Calu3 (cell line): Measurements from ENCODE around the gene LAT. TPM values are rescaled to one million over a fixed set of nuclear protein-coding genes. Genes with fewer than 3 reads are reported as not detected.

Source experiments
- BruUV-seq: library from RNA; stranded (reverse); fragments of 400-500 nt; replicated peaks from 2 replicates; lab custom pipeline; 2021; lab: Mats Ljungman, UMichigan
- CTCF ChIA-PET: fragments of 300-600 bp; sonication (Branson Sonifier 250); formaldehyde crosslinking; loops from one replicate; lab custom pipeline; 2022; ENCODE audit warnings: antibody characterized with exemption; lab: Charles Lee
- DNase-seq: peaks from one replicate; pipeline ENCODE4 v3.0.0; 2022
- H3K27ac Mint-ChIP-seq: one replicate; pipeline ENCODE4 v1.8.0; 2022; ENCODE audit warnings: mixed read lengths; ENCODE audit not compliant: unreplicated experiment
- H3K27me3 Mint-ChIP-seq: one replicate; pipeline ENCODE4 v1.8.0; 2022; ENCODE audit warnings: mixed read lengths; ENCODE audit not compliant: unreplicated experiment
- H3K36me3 Mint-ChIP-seq: one replicate; pipeline ENCODE4 v1.8.0; 2022; ENCODE audit warnings: mild to moderate bottlenecking, moderate library complexity, mixed read lengths; ENCODE audit not compliant: insufficient read depth, unreplicated experiment
- H3K4me1 Mint-ChIP-seq: one replicate; pipeline ENCODE4 v1.8.0; 2022; ENCODE audit warnings: mild to moderate bottlenecking, low read depth, mixed read lengths; ENCODE audit not compliant: unreplicated experiment
- H3K4me3 Mint-ChIP-seq: one replicate; pipeline ENCODE4 v1.8.0; 2022; ENCODE audit warnings: mild to moderate bottlenecking, low read depth, moderate library complexity, mixed read lengths; ENCODE audit not compliant: unreplicated experiment
- H3K9me3 Mint-ChIP-seq: one replicate; pipeline ENCODE4 v1.8.0; 2022; ENCODE audit warnings: low read depth, mixed read lengths; ENCODE audit not compliant: unreplicated experiment
- CTCF ChIP-seq: fragments of 200-600 bp; IDR thresholded peaks from one replicate; pipeline ENCODE4 v1.8.0; 2022; ENCODE audit warnings: antibody characterized with exemption; ENCODE audit not compliant: unreplicated experiment
- intact Hi-C: fragments of 100-400 bp; cut with micrococcal nuclease; formaldehyde crosslinking; loops from one replicate; pipeline ENCODE4 v1.10.0; 2022; ENCODE audit not compliant: unreplicated experiment
- total RNA-seq: library from RNA; stranded (reverse); gene quantifications from 2 replicates; pipeline ENCODE4 v1.2.3, GENCODE V29; 2022

The LAT gene
- total RNA-seq, 1 experiment from 2014 or later: 11.3 TPM

GRCh38 chr16:28986492-28986891 lies 1.6 kb downstream of the LAT start:
- no peak for DNase-seq
- intact Hi-C loops: no loop called here
- CTCF ChIA-PET: interaction anchor here (0.5 kb wide), 1 partner anchor 1031 kb away, joined by 3 read pairs; no protein-coding TSS in a partner anchor
- Mint-ChIP-seq H3K27me3 (no peaks in the 10 kb centered on the region), H3K4me3 (no peak overlapping the region), H3K27ac (no peak overlapping the region), H3K36me3 (peaks cover 18% of the 10 kb centered on the region), H3K4me1 (no peaks in the 10 kb centered on the region), H3K9me3 (peaks cover 6% of the 10 kb centered on the region)
- no peak for TF ChIP-seq CTCF
- BruUV-seq: no TSS peak

- no peaks in the 10 kb centered on the region for H3K27me3 Mint-ChIP-seq
- CTCF ChIA-PET: no interaction called here
- peaks cover 6% of the 10 kb centered on the region for H3K9me3 Mint-ChIP-seq
- H3K4me1 Mint-ChIP-seq: no peaks in the 10 kb centered on the region
- DNase-seq: no peak
- TF ChIP-seq CTCF: no peak
- no peak overlapping the region for H3K4me3 Mint-ChIP-seq
- intact Hi-C loops: no loop called here
- BruUV-seq: no TSS peak
- H3K27ac Mint-ChIP-seq: no peak overlapping the region
- H3K36me3 Mint-ChIP-seq: peaks cover 18% of the 10 kb centered on the region
Measured at GRCh38 chr16:28987170-28987853, 2.5 kb downstream of the LAT start.

GRCh38 chr16:28989363-28989762 lies 4.5 kb downstream of the LAT start:
- intact Hi-C loops: no loop called here
- no peaks in the 10 kb centered on the region for H3K4me1 Mint-ChIP-seq
- H3K9me3 Mint-ChIP-seq: peaks cover 6% of the 10 kb centered on the region
- no peak for TF ChIP-seq CTCF
- peaks cover 8% of the 10 kb centered on the region for H3K36me3 Mint-ChIP-seq
- H3K27me3 Mint-ChIP-seq: no peaks in the 10 kb centered on the region
- no peak overlapping the region for H3K27ac Mint-ChIP-seq
- DNase-seq: no peak
- CTCF ChIA-PET: no interaction called here
- H3K4me3 Mint-ChIP-seq: no peak overlapping the region
- no TSS peak for BruUV-seq

GRCh38 chr16:28990375-28991040 lies 5.7 kb downstream of the LAT start:
- no peak for TF ChIP-seq CTCF
- Mint-ChIP-seq H3K4me3 (no peak overlapping the region), H3K4me1 (no peaks in the 10 kb centered on the region), H3K27ac (no peak overlapping the region), H3K9me3 (peaks cover 6% of the 10 kb centered on the region), H3K36me3 (peaks cover 8% of the 10 kb centered on the region), H3K27me3 (no peaks in the 10 kb centered on the region)
- DNase-seq: no peak
- CTCF ChIA-PET: no interaction called here
- no TSS peak for BruUV-seq
- intact Hi-C loops: no loop called here
